Astrocyte (in vitro differentiated cells and primary cell): ENCODE measurements around the gene GOLGA6D. TPM values are rescaled to one million over a fixed set of nuclear protein-coding genes. Genes with fewer than 3 reads are reported as not detected.
"Not testable (repeated sequence)": the region's sequence is repeated elsewhere in the genome, so short reads cannot be mapped to it uniquely, and the experiment has no call there.

ENCODE experiments used
- DNase-seq: peaks from one replicate; pipeline ENCODE4 v3.0.0-alpha.2; 2010; ENCODE audit warnings: low read depth
- FAIRE-seq: peaks from 2 replicates; lab custom pipeline; 2011; peaks lifted over from hg19 to GRCh38; lab: Jason Lieb, UNC
- H2AFZ ChIP-seq: 2 replicates; pipeline ENCODE4 v1.6.0; 2012; ENCODE audit warnings: low read depth, low read length, inconsistent platforms
- H3K27ac ChIP-seq: 2 replicates; pipeline ENCODE4 v1.5.1; 2011; ENCODE audit warnings: low read depth, low read length, inconsistent platforms
- H3K27me3 ChIP-seq: 2 replicates; pipeline ENCODE4 v1.6.0; 2011; ENCODE audit warnings: low read length, inconsistent platforms; ENCODE audit not compliant: insufficient read depth
- H3K36me3 ChIP-seq: 2 replicates; pipeline ENCODE4 v1.5.1; 2011; ENCODE audit warnings: low read length, inconsistent platforms; ENCODE audit not compliant: insufficient read depth
- H3K4me1 ChIP-seq: 2 replicates; pipeline ENCODE4 v1.5.1; 2011; ENCODE audit warnings: low read length, inconsistent platforms; ENCODE audit not compliant: insufficient read depth
- H3K4me2 ChIP-seq: 2 replicates; pipeline ENCODE4 v1.6.0; 2012; ENCODE audit warnings: low read length, inconsistent platforms
- H3K4me3 ChIP-seq: 2 replicates; pipeline ENCODE4 v1.5.1; 2011; ENCODE audit warnings: low read depth, mild to moderate bottlenecking, low read length, inconsistent platforms; ENCODE audit not compliant: insufficient read depth
- H3K79me2 ChIP-seq: 2 replicates; pipeline ENCODE4 v1.6.0; 2012; ENCODE audit warnings: mild to moderate bottlenecking, low read length, inconsistent platforms; ENCODE audit not compliant: insufficient read depth
- H3K9ac ChIP-seq: 2 replicates; pipeline ENCODE4 v1.6.0; 2012; ENCODE audit warnings: mild to moderate bottlenecking, low read length, inconsistent platforms
- H3K9me3 ChIP-seq: 2 replicates; pipeline ENCODE4 v1.5.1; 2012; ENCODE audit warnings: low read depth, mild to moderate bottlenecking, low read length, inconsistent platforms; ENCODE audit not compliant: insufficient read depth
- H4K20me1 ChIP-seq: 2 replicates; pipeline ENCODE4 v1.6.0; 2012; ENCODE audit warnings: low read length, inconsistent platforms; ENCODE audit not compliant: insufficient read depth
- H3K27ac Mint-ChIP-seq: one replicate; pipeline ENCODE4 v1.8.0; 2021; ENCODE audit warnings: mild to moderate bottlenecking, mixed read lengths; ENCODE audit not compliant: unreplicated experiment
- H3K27me3 Mint-ChIP-seq: one replicate; pipeline ENCODE4 v1.8.0; 2021; ENCODE audit warnings: low read depth, mixed read lengths; ENCODE audit not compliant: unreplicated experiment
- H3K36me3 Mint-ChIP-seq: one replicate; pipeline ENCODE4 v1.8.0; 2021; ENCODE audit warnings: low read depth, mixed read lengths; ENCODE audit not compliant: unreplicated experiment
- H3K4me1 Mint-ChIP-seq: one replicate; pipeline ENCODE4 v1.8.0; 2021; ENCODE audit warnings: low read depth, mixed read lengths; ENCODE audit not compliant: unreplicated experiment
- H3K4me3 Mint-ChIP-seq: one replicate; pipeline ENCODE4 v1.8.0; 2021; ENCODE audit warnings: mild to moderate bottlenecking, moderate library complexity, mixed read lengths; ENCODE audit not compliant: unreplicated experiment
- H3K9me3 Mint-ChIP-seq: one replicate; pipeline ENCODE4 v1.8.0; 2021; ENCODE audit warnings: mild to moderate bottlenecking, mixed read lengths; ENCODE audit not compliant: unreplicated experiment
- CTCF ChIP-seq: IDR thresholded peaks from 2 replicates; pipeline ENCODE4 v1.5.1; 2011; ENCODE audit warnings: low read depth, mild to moderate bottlenecking, inconsistent platforms, low read length, moderate library complexity; ENCODE audit not compliant: insufficient read depth
- EZH2 ChIP-seq: IDR thresholded peaks from 2 replicates; pipeline ENCODE4 v1.6.1; 2012; ENCODE audit warnings: mild to moderate bottlenecking, low read length, inconsistent platforms; ENCODE audit not compliant: insufficient read depth
- total RNA-seq: library from RNA; stranded (reverse); gene quantifications from 2 replicates; pipeline ENCODE4 v1.2.1, GENCODE V29; 2021

GOLGA6D gene
- total RNA-seq, 1 donor from 2014 or later, result not detected

DNA sequence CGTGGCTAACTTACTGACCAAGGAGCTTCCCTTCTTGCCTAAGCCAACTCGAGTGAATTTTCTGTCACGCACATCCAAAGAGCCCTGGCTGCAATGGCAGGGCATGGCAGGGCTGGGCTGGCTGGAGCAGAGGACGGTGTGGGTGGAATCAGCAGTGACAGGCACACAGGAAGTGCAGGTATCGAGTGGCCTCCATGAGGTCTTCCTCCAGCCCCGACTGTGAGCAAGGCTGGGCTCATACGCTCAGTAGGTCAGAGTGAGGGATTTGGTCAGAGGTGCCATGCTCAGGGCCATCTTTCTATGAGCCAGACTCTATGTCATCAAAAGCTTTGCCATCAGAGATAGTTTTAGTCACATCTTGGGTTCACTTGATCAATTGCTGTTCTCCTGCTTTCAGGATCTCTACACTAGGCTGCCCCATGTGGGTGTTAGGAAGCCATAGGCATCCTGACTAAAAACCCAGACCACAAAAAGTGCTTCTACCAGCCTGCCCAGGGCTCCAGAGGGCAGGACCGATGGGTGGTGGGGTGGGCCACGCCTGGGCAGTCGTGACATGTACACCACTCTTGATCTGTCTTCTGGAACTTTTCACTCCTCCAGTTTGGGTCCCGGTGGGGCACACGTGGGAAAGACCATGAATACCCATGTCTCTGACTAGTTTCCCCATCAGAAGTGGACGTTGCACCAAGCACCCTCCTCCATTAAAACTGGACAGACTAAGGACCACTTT, 30.6 kb downstream of the GOLGA6D start:
- Mint-ChIP-seq H3K4me3 (no peak overlapping the region), H3K9me3 (peaks cover 6% of the 10 kb centered on the region), H3K36me3 (peaks cover 5% of the 10 kb centered on the region), H3K27me3 (peaks cover 25% of the 10 kb centered on the region), H3K4me1 (peaks cover 9% of the 10 kb centered on the region), H3K27ac (no peak overlapping the region)
- FAIRE-seq (no peak), DNase-seq (no peak)
- Histone ChIP-seq H3K9ac (no peak overlapping the region), H2AFZ (no peak overlapping the region), H3K27ac (no peak overlapping the region), H3K27me3 (peaks cover 12% of the 10 kb centered on the region), H3K4me3 (no peak overlapping the region), H3K4me2 (no peak overlapping the region), H3K4me1 (no peaks in the 10 kb centered on the region), H4K20me1 (no peaks in the 10 kb centered on the region), H3K36me3 (no peaks in the 10 kb centered on the region), H3K9me3 (no peaks in the 10 kb centered on the region), H3K79me2 (no peaks in the 10 kb centered on the region)
- TF ChIP-seq EZH2, result no peak
- TF ChIP-seq CTCF, result no peak

- H3K36me3 Mint-ChIP-seq, result peaks cover 5% of the 10 kb centered on the region
- no peaks in the 10 kb centered on the region for H4K20me1 ChIP-seq
- no peak overlapping the region for H3K9ac ChIP-seq
- no peak overlapping the region for H2AFZ ChIP-seq
- H3K4me2 ChIP-seq, result no peak overlapping the region
- H3K79me2 ChIP-seq, result no peaks in the 10 kb centered on the region
- peaks cover 4% of the 10 kb centered on the region for H3K27me3 ChIP-seq
- no peak overlapping the region for H3K27ac ChIP-seq
- H3K27me3 Mint-ChIP-seq, result peaks cover 21% of the 10 kb centered on the region
- FAIRE-seq, result no peak
- H3K4me1 ChIP-seq, result no peaks in the 10 kb centered on the region
- H3K9me3 Mint-ChIP-seq, result peaks cover 6% of the 10 kb centered on the region
- no peak overlapping the region for H3K27ac Mint-ChIP-seq
- H3K36me3 ChIP-seq, result no peaks in the 10 kb centered on the region
- H3K4me1 Mint-ChIP-seq, result peaks cover 4% of the 10 kb centered on the region
- no peak overlapping the region for H3K4me3 ChIP-seq
- no peak for TF ChIP-seq CTCF
- TF ChIP-seq EZH2, result no peak
- DNase-seq, result no peak
- no peak overlapping the region for H3K4me3 Mint-ChIP-seq
- H3K9me3 ChIP-seq, result no peaks in the 10 kb centered on the region
Measured at GRCh38 chr15:75314552-75315290, 32.1 kb downstream of the GOLGA6D start.

DNA sequence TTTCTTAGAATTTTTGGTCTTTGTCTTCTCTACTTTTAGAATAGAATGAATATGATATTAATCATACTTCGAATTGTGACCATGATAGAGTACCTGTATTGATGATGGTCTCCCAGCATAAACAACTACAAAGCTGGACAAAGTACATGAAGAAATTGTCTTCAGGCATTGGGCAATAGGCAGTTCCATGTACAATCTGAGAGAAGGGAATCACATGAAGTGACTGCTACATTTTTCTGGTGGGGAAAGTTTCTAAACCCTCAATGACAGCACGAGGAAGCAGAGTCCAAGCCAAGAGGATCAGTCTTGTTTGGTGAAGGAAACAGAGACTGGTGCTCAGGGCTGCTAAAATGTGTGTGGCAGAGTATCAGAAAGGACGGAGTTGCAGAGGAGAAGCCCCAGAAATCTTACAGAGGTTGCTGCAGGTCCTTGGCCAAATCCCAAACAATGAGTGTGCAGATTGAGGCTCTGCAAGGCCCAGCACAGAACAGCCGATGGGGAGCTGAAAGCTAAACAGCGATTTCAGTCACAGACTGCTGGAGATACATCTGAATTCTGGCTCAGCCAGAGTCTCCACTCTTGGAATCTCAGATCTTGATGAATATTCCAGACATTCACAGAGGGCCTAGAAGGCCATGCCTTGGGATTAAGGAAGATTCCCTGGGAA, 36.7 kb downstream of the GOLGA6D start:
- not testable (repeated sequence) for H4K20me1 ChIP-seq, FAIRE-seq, H3K4me2 ChIP-seq, H3K36me3 Mint-ChIP-seq, H3K9ac ChIP-seq, H3K27ac ChIP-seq, H3K79me2 ChIP-seq, H3K27ac Mint-ChIP-seq, H3K36me3 ChIP-seq, DNase-seq, H3K9me3 Mint-ChIP-seq, H3K4me3 ChIP-seq, H3K4me1 Mint-ChIP-seq, H3K9me3 ChIP-seq, H3K4me1 ChIP-seq, H3K27me3 ChIP-seq, H2AFZ ChIP-seq, H3K4me3 Mint-ChIP-seq
- H3K27me3 Mint-ChIP-seq, result peaks cover 29% of the 10 kb centered on the region
